GM21360 (cell line): ENCODE measurements around the gene MIB1.
"Not testable (repeated sequence)": the region's sequence is repeated elsewhere in the genome, so short reads cannot be mapped to it uniquely, and the experiment has no call there.

Experiments used
- ATAC-seq: cut with Tn5 transposase; IDR thresholded peaks from one replicate; pipeline ENCODE4 v1.9.1; 2021; ENCODE audit warnings: mild to moderate bottlenecking, moderate library complexity; ENCODE audit not compliant: unreplicated experiment

The MIB1 gene

DNA sequence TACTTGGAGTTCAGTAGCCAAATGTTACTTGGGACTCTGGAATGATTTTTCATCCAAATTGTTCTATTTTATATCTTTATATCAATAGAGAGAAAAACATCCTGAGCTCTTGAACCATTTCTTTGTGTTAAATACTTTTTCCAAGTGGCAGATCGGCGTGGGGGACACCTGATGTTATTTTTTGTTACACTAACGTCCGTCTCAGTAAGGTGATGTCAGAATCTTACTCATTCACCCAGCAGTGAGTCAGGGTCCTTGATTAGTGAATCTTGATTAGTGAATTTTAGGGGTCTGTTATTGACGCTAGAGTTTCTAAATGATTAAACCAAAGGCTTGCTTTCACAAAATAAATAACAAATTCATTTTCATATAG lies 1.7 kb downstream of the MIB1 start:
- no peak for ATAC-seq

DNA sequence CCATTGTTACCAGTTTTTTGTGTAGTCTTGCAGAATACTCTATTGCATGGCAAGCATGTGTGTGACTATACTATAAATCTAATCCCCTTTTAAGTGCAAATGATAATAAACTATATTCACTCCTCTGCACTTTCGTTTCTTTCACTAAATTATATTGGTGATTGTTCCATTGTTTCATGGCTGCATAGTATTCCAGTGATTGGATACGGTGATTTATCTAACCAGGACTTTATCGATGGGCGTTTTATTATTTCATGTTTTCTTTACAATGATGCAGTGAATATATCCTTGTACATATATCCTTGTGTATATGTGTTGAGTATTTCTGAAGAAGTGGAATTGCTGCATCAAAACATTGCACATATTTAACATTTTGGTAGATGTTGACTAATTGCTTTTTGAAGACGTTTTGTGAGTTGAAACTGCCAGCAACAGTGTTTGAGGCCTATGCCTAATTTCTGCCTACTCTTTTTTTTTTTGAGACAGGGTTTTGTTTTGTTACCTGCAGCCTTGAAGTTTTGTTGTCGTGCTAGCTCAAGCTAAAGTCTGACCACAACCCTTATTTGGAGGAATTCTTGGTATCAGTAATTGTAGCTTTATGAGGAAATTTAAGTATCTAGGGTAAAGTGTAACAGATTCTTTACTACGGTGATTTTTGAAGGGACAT lies 2.7 kb downstream of the MIB1 start:
- ATAC-seq: no peak

DNA sequence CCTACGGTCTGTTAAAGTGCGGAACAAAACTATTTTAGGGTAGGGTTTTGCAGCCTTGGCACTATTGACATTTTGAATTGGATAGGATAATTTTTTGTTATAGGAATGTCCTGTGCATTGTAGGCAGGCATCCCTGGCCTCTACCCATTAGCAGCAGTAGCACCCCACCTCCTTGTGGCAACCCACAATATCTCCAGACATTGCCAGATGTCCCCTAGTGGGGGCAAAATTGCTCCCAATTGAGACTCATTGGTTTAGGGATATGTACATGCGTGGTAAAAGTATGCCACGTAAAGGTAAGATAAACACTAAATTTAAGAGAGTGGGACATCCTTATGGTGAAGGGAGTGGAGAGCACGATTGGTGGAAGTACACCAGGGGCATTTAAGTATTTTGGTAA lies 4.6 kb downstream of the MIB1 start:
- ATAC-seq: no peak

DNA sequence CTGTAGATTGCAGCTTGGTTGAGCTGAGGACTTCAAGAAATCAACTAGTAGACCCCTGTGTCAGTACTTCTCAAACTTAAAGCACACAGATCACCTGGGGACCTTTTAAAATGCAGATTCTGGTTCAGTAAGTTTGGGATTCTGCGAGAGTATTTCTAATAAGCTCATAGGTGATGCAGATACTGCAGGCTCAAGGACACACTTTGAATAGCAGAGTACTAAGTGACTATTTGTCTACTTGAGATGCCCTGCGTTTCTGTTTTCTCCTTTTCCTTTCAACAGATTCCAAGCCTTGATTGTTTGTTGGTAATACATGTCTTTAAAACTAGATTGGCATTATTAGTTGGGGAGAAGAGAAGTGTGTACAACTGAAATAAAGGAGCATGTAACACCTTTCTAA lies 6.7 kb downstream of the MIB1 start:
- ATAC-seq: no peak

DNA sequence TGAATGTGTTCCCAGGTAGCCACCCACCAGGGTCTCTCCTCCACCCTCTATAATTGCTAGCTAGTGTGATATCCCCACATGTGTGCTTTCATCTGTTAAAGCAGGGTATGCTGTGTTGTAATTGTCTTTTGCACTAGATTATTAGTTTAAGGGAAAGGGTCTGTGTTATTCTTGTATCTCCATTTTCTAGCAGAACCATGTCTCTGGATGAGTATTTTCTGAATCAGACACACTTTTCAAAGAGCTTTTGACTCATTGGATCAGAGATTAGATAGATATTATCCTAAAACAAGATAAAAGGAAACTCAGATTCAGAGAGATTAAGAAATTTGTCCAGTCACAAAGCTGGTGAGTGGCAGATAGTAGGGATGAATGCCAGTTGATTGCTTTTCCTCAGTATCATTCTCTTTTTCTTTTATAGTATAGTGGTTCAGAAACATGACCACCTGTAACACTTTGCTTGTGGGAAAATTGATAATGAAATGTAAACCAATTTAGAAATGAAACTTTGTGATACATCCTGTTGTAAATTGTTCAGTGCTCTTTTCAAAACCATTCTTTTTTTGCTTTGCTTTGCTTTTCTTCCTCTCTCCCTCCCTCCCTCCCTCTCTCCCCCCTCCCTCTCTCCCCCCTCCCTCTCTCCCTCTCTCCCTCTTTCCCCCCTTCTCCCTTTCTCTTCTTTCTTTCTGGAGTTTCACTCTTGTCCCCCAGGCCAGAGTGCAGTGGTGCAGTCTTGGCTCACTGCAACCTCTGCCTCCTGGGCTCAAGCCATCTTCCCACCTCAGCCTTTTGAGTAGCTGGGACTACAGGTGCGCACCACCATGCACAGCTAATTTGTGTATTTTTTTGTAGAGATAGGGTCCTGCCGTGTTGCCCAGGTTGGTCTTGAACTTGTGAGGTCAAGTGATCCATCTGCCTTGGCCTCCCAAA lies 7.4 kb downstream of the MIB1 start:
- ATAC-seq: no peak

DNA sequence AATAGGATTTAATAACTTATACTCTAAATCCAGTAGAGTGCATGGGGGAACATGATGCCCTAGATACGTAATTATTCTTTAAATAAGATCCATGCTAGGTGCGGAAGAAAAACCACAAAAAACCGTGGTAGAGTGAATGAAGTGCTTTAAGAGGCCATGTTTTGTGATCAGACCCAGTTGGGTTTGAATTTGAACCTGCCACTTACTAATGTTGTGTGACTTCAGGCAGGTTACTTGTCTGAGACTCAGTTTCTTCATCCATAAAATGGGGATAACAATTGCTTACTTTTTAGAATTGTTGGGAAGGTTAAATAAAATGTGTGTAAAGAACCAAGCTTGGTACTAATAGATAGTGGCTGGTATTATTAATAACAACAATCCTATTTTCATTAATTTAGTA lies 17.2 kb downstream of the MIB1 start:
- ATAC-seq: no peak

DNA sequence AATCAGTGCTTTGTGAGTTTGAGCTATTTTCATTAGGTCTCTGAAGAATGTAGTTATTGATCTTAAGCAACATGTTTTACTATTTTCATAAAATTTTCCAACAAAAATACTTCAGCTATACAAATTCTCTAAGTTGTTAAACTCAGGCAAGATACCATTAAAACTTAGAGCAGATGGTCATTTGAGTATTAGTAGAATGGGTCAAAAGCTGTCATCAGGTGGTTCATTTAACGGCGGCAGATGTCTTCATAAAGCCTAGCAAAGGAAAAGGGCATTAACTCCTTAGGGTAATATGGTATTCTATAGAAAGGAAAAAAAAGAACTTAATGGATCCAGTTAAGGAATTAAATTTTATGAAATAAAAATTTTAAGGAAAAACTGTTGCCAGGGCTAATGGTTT lies 19.2 kb downstream of the MIB1 start:
- ATAC-seq: no peak

DNA sequence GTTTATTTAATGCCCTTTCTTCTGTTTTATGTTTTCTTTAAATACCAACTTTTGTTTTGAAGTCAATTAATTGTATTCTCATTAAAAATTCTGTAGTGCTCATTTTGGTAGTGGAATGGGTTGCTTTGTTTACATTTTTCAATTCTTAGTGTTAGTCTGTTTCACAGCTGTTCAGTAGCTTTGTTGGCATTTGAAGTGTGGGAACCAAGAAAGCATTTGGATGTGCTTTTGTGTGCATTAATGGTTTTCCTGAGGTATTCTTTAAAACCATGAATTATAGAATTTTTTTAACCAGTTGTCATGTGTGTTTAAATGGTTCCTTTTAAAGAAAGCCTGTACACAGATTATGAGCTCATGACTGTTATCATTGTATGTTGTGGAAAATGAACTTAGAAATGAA lies 19.7 kb downstream of the MIB1 start:
- no peak for ATAC-seq

DNA sequence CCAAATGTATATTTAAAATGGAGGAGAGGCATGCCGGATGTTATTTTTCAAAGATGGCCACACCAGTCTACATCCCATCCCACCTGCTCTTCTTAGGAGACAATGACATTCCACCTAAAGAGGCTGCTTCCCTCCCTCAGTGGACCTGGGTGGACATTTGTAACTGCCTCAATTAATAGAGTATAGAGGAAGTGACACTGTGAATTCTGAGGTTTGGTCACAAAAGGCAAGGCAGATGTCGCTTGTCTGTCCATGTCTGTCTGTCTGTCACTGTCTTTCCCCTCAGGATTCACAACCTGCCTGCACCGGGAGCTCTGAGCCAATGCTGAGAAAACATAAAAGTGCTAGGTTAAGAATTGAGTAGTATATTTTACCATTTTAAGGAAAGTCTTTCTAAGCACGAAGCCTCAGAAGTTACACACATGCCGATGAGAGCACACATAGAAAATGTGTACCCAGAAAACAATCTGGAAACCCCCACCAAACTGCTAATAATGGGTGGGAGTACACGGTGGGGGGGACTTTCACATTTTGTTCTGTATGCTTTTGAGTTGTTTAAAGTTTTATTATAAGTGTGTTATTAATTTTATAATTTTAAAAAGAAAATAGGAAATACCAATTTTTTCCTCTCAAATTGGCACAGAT lies 21.0 kb downstream of the MIB1 start:
- no peak for ATAC-seq

DNA sequence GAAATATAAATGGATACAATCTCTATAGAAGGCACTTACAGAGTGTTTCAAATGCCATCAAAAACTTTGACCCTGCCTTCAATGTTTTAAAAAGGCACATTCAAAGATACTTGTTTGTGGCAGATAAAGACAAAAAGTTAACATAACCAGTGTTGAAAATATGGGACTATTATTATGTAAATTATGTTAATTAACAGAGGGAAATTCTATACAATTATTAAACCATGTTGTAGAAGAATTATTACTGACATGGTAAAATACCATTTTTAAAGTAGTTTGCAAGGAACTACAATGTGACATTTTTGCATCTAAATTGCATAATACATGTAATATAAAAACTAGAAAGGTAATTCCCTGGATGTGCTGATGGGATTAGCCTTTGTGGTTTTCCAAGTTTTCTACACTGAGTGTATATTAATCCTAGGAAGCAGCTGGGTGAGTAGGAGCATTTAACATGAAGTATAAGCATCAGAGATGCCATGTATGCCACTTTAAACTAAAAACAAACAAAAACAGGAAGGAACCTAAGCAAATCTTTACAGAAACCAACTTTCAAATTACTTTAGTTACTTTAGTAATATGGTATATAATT lies 21.7 kb downstream of the MIB1 start:
- no peak for ATAC-seq

DNA sequence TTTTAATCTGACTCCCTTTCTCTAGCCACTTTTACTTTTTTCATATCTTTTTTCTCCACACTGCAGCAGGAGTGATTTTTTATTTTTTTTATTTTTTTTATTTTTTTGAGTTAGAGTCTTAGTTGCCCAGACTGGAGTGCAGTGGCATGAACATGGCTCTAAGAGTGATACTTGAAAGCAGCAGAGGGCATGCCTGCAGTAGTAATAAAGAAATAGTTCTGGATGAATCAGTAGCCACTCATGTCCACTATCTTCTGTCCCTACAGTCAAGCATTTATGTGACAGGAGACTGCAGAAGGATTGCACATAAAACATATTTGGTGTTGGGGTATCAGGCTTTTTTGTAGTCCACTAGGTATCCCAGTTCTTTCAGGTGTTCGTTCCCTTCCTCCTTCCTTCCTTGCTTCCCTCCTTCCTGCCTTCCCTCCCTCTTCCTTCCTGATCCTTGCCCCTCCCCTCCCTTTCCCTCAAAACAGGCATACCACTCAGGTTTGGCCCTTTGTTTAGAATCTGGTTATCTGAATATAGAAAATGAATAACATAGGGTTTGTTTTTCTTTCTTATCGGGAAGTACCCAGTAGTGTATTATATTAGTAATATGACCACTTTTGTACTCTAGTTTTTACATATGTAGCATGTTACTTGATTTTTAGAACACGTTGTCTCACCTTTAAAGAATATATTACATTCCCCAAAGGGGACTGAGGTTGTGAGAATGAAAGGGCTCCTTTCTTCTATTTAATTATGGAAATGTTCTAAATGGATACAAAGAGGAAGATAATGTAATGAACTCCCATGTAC lies 23.5 kb downstream of the MIB1 start:
- ATAC-seq: no peak

DNA sequence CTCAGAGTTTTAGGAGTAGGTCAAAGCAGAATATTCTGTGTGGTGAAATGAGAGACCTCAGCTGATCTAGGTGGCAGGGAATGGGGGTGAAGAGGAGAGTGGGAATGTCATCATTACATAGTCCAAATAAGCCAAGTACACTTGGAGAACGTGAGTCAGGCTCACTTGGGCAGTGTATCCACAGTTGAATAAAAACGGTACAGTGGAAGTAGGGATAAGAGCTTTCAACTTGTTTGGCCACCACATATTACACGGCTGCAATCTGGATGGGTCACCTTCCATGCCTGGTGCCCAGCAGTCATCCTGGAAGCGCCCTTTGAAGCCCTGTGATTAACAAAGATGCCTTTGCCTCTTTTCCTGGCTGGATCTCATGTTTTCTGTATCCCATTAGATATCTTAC lies 28.6 kb downstream of the MIB1 start:
- ATAC-seq: no peak

DNA sequence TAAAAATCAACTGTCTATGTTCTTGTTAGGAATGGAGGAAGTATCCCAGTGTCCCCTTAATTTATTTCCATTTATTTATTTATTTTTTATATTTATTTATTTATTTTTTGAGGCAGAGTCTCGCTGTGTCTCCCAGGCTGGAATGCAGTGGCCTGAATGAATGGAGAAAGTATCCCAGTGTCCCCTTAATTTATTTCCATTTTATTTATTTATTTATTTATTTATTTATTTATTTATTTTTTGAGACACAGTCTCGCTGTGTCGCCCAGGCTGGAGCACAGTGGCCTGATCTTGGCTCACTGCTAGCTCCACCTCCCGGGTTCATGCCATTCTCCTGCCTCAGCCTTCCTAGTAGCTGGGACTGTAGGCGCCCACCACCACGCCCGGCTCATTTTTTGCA lies 34.1 kb downstream of the MIB1 start:
- ATAC-seq: no peak

DNA sequence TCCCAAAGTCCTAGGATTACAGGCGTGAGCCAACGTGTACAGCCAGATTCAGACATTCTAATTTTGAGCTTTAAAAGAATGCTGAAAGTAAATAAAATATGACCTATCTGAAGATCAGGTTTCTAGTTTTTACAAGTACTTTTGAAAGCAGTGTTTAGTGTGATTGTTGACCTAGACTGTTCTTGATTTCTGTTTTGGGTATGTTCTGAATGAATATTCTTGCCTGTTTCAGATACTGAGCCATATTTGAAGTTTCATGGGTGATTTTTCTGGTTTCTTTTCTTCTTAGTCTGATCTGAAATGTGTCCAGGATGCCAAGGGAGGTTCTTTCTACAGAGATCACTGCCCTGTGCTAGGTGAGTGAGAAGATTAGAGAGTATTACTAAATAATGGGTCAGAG lies 37.2 kb downstream of the MIB1 start:
- ATAC-seq: no peak

DNA sequence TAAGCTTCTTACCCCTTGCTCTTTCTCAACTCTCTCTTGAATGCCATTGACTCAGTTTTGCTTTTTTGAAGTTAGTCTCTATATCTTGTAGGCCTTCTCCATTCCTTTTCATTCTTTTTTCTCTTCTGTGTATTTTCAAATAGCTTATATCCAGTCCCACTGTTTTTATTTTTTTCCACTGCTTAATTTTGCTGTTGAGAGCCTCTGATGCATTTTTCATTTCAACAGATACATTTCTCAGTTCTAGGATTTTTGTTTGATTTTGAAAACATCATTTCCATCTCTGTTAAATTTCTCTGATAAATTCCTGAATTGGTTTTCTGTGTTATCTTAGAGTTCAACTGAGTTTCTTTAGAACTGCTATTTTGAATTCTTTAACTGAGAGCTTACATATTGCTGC lies 45.9 kb downstream of the MIB1 start:
- no peak for ATAC-seq

DNA sequence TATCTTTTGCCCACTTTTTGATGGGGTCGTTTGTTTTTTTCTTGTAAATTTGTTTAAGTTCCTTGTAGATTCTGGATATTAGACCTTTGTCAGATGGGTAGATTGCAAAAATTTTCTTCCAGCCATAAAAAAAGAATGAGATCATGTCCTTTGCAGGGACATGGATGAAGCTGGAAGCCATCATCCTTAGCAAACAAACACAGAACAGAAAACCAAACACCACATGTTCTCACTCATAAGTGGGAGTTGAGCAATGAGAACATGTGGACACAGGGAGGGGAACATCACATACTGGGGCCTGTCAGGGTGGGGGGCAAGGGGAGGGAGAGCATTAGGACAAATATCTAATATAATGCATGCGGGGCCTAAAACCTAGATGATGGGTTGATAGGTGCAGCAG lies 55.5 kb downstream of the MIB1 start:
- not testable (repeated sequence) for ATAC-seq

DNA sequence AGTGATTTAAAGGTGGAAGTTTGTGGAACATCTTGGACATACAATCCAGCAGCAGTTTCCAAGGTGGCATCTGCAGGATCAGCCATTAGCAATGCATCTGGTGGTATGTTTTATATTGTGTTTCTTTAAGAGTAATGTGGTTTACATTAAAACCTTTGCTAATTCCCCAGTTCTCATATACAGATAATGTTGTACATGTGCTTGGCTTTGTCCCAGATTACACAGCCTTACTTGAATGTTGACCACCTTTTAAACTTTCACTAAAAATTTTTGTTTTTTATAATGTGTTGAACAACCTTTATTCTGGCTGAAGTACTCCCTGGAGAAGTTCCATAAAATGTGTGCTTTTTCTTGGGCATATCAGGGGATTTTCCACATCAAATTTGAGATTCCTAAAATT lies 57.5 kb downstream of the MIB1 start:
- no peak for ATAC-seq

DNA sequence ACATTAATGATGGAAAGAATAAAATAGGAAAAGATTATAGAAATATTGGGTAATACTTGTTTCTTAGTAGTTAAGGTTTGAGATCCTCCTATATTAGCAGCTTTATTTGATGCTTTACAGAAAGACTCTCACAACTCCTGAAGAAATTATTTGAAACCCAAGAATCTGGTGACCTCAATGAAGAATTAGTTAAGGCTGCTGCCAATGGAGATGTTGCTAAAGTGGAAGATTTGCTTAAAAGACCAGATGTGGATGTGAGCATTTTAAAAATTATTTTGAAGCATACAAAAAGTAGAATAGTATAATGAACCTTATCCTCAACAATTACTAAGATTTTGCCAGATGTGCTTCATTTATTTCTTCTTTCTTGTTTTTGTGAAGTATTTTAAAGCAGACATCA lies 59.1 kb downstream of the MIB1 start:
- ATAC-seq: no peak

DNA sequence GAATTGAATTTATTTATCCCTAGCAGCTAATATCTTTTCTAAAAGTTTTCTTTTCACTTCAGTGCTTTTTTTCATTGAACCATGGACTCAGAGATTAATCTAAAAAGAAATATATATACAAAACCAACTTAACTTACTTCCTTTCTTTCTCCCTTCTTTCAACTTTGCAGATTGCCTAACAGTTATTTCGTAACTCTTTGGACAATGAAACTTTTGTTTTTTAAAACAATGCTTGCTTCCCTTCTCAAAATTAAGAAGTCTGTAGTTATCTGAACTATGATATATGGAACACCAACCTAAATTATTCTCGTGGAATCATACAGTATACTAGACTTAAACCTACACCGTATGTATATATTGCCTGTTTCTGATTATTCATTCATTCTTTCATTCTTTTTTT lies 62.9 kb downstream of the MIB1 start:
- ATAC-seq: no peak

DNA sequence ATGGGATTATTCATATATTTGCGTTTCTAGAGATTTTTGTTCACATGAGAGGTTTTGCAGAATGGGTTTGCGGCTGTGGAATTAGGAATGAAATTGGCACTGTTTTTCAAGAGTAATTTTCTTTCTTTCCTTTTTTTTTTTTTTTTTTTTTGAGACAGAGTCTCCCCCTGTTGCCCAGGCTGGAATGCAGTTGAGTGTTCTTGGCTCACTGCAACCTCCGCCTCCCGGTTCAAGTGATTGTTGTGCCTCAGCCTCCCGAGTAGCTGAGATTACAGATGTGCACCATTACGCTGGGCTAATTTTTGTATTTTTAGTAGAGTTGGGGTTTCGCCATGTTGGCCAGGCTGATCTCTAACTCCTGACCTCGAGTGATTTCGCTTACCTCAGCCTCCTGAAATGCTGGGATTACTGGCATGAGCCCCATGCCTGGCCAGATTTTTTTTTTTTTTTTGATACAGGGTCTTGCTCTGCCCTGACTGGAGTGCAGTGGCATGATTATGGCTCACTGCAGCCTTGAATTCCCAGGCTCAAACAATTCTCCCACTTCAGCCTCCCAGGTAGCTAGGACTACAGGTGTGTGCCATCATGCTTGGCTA lies 65.3 kb downstream of the MIB1 start:
- ATAC-seq: no peak
